H1 (cell line): Measurements from ENCODE around the gene TMEM174. TPM values are rescaled to one million over a fixed set of nuclear protein-coding genes. Genes with fewer than 3 reads are reported as not detected.

Experiments used
- CTCF ChIA-PET: fragments of 300-600 bp; sonication (Branson Sonifier 250); formaldehyde crosslinking; loops from one replicate; lab custom pipeline; 2021; ENCODE audit not compliant: partially characterized antibody; lab: Charles Lee
- POLR2A ChIA-PET: fragments of 300-600 bp; sonication (Branson Sonifier 250); formaldehyde crosslinking; loops from one replicate; lab custom pipeline; 2021; ENCODE audit warnings: inconsistent platforms; ENCODE audit not compliant: partially characterized antibody; lab: Charles Lee
- DNase-seq, 2 experiments: peaks; one replicate each; pipeline versions ENCODE4 v3.0.0 to v3.0.0-alpha.2; 2010 to 2022; ENCODE audit warnings: low spot score in 2 of 2, low read depth in 1 of 2, mixed read lengths in 1 of 2
- FAIRE-seq: peaks from 2 replicates; lab custom pipeline; 2011; peaks lifted over from hg19 to GRCh38; lab: Jason Lieb, UNC
- H2AFZ ChIP-seq: 2 replicates; pipeline ENCODE4 v1.8.1; 2012; ENCODE audit warnings: low read length, inconsistent platforms
- H2AK5ac ChIP-seq: 2 replicates; pipeline ENCODE4 v1.6.1; 2013; ENCODE audit warnings: low read depth, low read length
- H2BK120ac ChIP-seq: replicated peaks from 2 replicates; pipeline ENCODE3; 2013; ENCODE audit warnings: low read depth, low read length, inconsistent platforms
- H2BK12ac ChIP-seq: 2 replicates; pipeline ENCODE4 v1.6.1; 2013; ENCODE audit warnings: low read depth, low read length
- H2BK15ac ChIP-seq: 2 replicates; pipeline ENCODE4 v1.6.1; 2013; ENCODE audit warnings: low read length
- H2BK20ac ChIP-seq: 2 replicates; pipeline ENCODE4 v1.6.1; 2013; ENCODE audit warnings: low read length
- H2BK5ac ChIP-seq: 2 replicates; pipeline ENCODE4 v1.6.1; 2013; ENCODE audit warnings: low read depth, low read length
- H3K14ac ChIP-seq: 2 replicates; pipeline ENCODE4 v1.6.1; 2013; ENCODE audit warnings: inconsistent platforms; ENCODE audit not compliant: insufficient read length
- H3K18ac ChIP-seq: 2 replicates; pipeline ENCODE4 v1.6.1; 2013; ENCODE audit warnings: low read length; ENCODE audit errors: extremely low read depth
- H3K23ac ChIP-seq: 2 replicates; pipeline ENCODE4 v1.6.1; 2013; ENCODE audit warnings: inconsistent platforms; ENCODE audit not compliant: insufficient read length
- H3K23me2 ChIP-seq: 2 replicates; pipeline ENCODE4 v1.6.1; 2013; ENCODE audit warnings: low read depth, low read length
- H3K27ac ChIP-seq: 2 replicates; pipeline ENCODE4 v1.6.1; 2011; ENCODE audit warnings: low read depth, low read length, inconsistent platforms
- H3K27me3 ChIP-seq, 4 experiments: replicated peaks in 1 of 4; 1 replicate in 1 of 4; 2 replicates in 3 of 4; pipeline versions ENCODE4 v1.6.1 to v1.8.1; 2011 to 2013; ENCODE audit warnings: low read length in 3 of 4, mild to moderate bottlenecking in 3 of 4, inconsistent platforms in 2 of 4, mixed read lengths in 2 of 4, moderate library complexity in 1 of 4; ENCODE audit not compliant: control insufficient read depth in 3 of 4, insufficient read depth in 3 of 4; ENCODE audit errors: extremely low read depth in 1 of 4
- H3K36me3 ChIP-seq, 4 experiments: 2 replicates each; pipeline versions ENCODE4 v1.6.1 to v1.8.1; 2011 to 2013; ENCODE audit warnings: mild to moderate bottlenecking in 4 of 4, low read length in 3 of 4, moderate library complexity in 2 of 4, control low read depth in 1 of 4, inconsistent platforms in 1 of 4; ENCODE audit not compliant: insufficient read depth in 4 of 4, control insufficient read depth in 2 of 4
- H3K4ac ChIP-seq: replicated peaks from 2 replicates; pipeline ENCODE3; 2013; ENCODE audit warnings: low read length, low read depth, mixed read lengths, inconsistent platforms; ENCODE audit not compliant: insufficient read length
- H3K4me1 ChIP-seq, 4 experiments: replicated peaks in 1 of 4; 1 replicate in 1 of 4; 2 replicates in 3 of 4; pipeline versions ENCODE4 v1.6.1 to v1.8.1; 2011 to 2013; ENCODE audit warnings: low read length in 3 of 4, inconsistent platforms in 2 of 4, mixed read lengths in 1 of 4; ENCODE audit not compliant: insufficient read depth in 4 of 4, control insufficient read depth in 3 of 4
- H3K4me2 ChIP-seq, 2 experiments: 2 replicates each; pipeline versions ENCODE4 v1.6.1 to v1.8.1; 2011 to 2013; ENCODE audit warnings: low read depth in 2 of 2, low read length in 2 of 2, control low read depth in 1 of 2, inconsistent platforms in 1 of 2, mild to moderate bottlenecking in 1 of 2; ENCODE audit not compliant: insufficient read depth in 1 of 2
- H3K4me3 ChIP-seq, 4 experiments: fragments of 200-600, 300-600 bp in 1 of 4; sonication (generic), shearing (Covaris generic), sonication (Bioruptor Twin) in 1 of 4; 2 replicates each; pipeline versions ENCODE4 v1.5.1 to v1.8.1; 2011 to 2016; ENCODE audit warnings: low read length in 4 of 4, low read depth in 3 of 4, control low read depth in 2 of 4, inconsistent platforms in 2 of 4, mild to moderate bottlenecking in 2 of 4, mixed read lengths in 1 of 4, moderate library complexity in 1 of 4; ENCODE audit not compliant: insufficient read depth in 2 of 4; ENCODE audit errors: extremely low read depth in 1 of 4
- H3K56ac ChIP-seq: replicated peaks from 2 replicates; pipeline ENCODE3; 2013; ENCODE audit warnings: low read depth, mild to moderate bottlenecking, mixed read lengths, low read length, inconsistent platforms; ENCODE audit not compliant: insufficient read length
- H3K79me1 ChIP-seq: 2 replicates; pipeline ENCODE4 v1.6.1; 2013; ENCODE audit warnings: low read depth, low read length, control low read depth
- H3K79me2 ChIP-seq, 2 experiments: 2 replicates each; pipeline versions ENCODE4 v1.6.1 to v1.8.1; 2012 to 2013; ENCODE audit warnings: low read length in 2 of 2, mild to moderate bottlenecking in 2 of 2, inconsistent platforms in 1 of 2; ENCODE audit not compliant: insufficient read depth in 2 of 2, control insufficient read depth in 1 of 2
- H3K9ac ChIP-seq, 4 experiments: replicated peaks in 1 of 4; 1 replicate in 1 of 4; 2 replicates in 3 of 4; pipeline versions ENCODE4 v1.6.1 to v1.8.1; 2011 to 2013; ENCODE audit warnings: low read depth in 3 of 4, low read length in 3 of 4, control low read depth in 2 of 4, mild to moderate bottlenecking in 2 of 4, moderate library complexity in 2 of 4, inconsistent platforms in 1 of 4; ENCODE audit errors: extremely low read depth in 1 of 4
- H3K9me3 ChIP-seq, 2 experiments: 2 replicates each; pipeline versions ENCODE4 v1.6.1 to v1.8.1; 2012 to 2013; ENCODE audit warnings: mild to moderate bottlenecking in 2 of 2, moderate library complexity in 2 of 2, control low read depth in 1 of 2, inconsistent platforms in 1 of 2, low read depth in 1 of 2, low read length in 1 of 2, mixed read lengths in 1 of 2; ENCODE audit not compliant: insufficient read depth in 2 of 2
- H4K20me1 ChIP-seq, 2 experiments: replicated peaks in 1 of 2; 2 replicates each; pipeline versions ENCODE3 to v1.8.1; 2011 to 2013; ENCODE audit warnings: inconsistent platforms in 2 of 2, low read length in 2 of 2, mild to moderate bottlenecking in 1 of 2; ENCODE audit not compliant: insufficient read depth in 2 of 2, control insufficient read depth in 1 of 2
- H4K5ac ChIP-seq: 2 replicates; pipeline ENCODE4 v1.6.1; 2013; ENCODE audit warnings: low read length, low read depth, mixed read lengths, inconsistent platforms; ENCODE audit not compliant: insufficient read length
- H4K8ac ChIP-seq: 2 replicates; pipeline ENCODE4 v1.8.0; 2013; ENCODE audit warnings: mild to moderate bottlenecking, moderate library complexity, low read length, inconsistent platforms; ENCODE audit not compliant: insufficient read depth; ENCODE audit errors: extremely low read depth
- H4K91ac ChIP-seq: replicated peaks from 2 replicates; pipeline ENCODE3; 2013; ENCODE audit warnings: low read length, mixed read lengths, inconsistent platforms; ENCODE audit not compliant: insufficient read length
- CTBP2 ChIP-seq: IDR thresholded peaks from 2 replicates; pipeline ENCODE4 v1.7.0; 2011; ENCODE audit warnings: borderline replicate concordance, mild to moderate bottlenecking, moderate library complexity, mixed read lengths, low read length; ENCODE audit not compliant: insufficient read depth, insufficient read length
- CTCF ChIP-seq, 3 experiments: IDR thresholded peaks; 1 replicate in 2 of 3; 2 replicates in 1 of 3; pipeline versions ENCODE4 v1.5.1 to v1.6.1; 2011; ENCODE audit warnings: low read length in 3 of 3, mild to moderate bottlenecking in 3 of 3, inconsistent platforms in 2 of 3, low read depth in 1 of 3, moderate library complexity in 1 of 3; ENCODE audit not compliant: insufficient read depth in 1 of 3; ENCODE audit errors: control extremely low read depth in 1 of 3
- EP300 ChIP-seq, 2 experiments: IDR thresholded peaks; 1 replicate in 1 of 2; 2 replicates in 1 of 2; pipeline ENCODE4 v1.6.1; 2011 to 2012; ENCODE audit warnings: low read depth in 2 of 2, low read length in 2 of 2, mild to moderate bottlenecking in 2 of 2, borderline replicate concordance in 1 of 2, inconsistent platforms in 1 of 2, moderate library complexity in 1 of 2
- GABPA ChIP-seq: IDR thresholded peaks from 2 replicates; pipeline ENCODE4 v1.6.1; 2011; ENCODE audit warnings: mild to moderate bottlenecking, low read length, moderate library complexity, borderline replicate concordance; ENCODE audit not compliant: insufficient read depth
- GTF2F1 ChIP-seq: IDR thresholded peaks from 2 replicates; pipeline ENCODE4 v1.6.1; 2012; ENCODE audit warnings: low read depth, low read length, improper control_type of control experiment, borderline replicate concordance
- KDM4A ChIP-seq: IDR thresholded peaks from one replicate; pipeline ENCODE4 v1.7.1; 2012; ENCODE audit warnings: low read depth, mild to moderate bottlenecking, moderate library complexity, low read length, inconsistent platforms; ENCODE audit not compliant: severe bottlenecking
- PHF8 ChIP-seq: fragments of 200-600 bp; sonication (generic); conservative IDR thresholded peaks from 2 replicates; pipeline ENCODE4 v1.7.1; 2012; ENCODE audit warnings: low read depth, mild to moderate bottlenecking, inconsistent platforms, low read length, moderate library complexity
- SP4 ChIP-seq: IDR thresholded peaks from 2 replicates; pipeline ENCODE4 v1.6.1; 2012; ENCODE audit warnings: low read length, inconsistent platforms
- TBP ChIP-seq: IDR thresholded peaks from 2 replicates; pipeline ENCODE4 v1.6.1; 2011; ENCODE audit warnings: low read depth, low read length, improper control_type of control experiment
- ZNF274 ChIP-seq: IDR thresholded peaks from 2 replicates; pipeline ENCODE4 v1.7.0; 2012; ENCODE audit warnings: low read length, borderline replicate concordance; ENCODE audit errors: extremely low read depth
- WGBS, 2 experiments: shearing (Covaris generic) in 1 of 2; methylation state at CpG; one replicate each; pipeline versions ENCODE4 v1.1.6 to v1.1.7; 2013 to 2015; ENCODE audit warnings: low lambda C conversion rate in 2 of 2, mixed read lengths in 2 of 2, inconsistent platforms in 1 of 2, low coverage in 1 of 2, missing lambda C conversion rate in 1 of 2; ENCODE audit not compliant: insufficient replicate concordance in 2 of 2, insufficient coverage in 1 of 2, insufficient read length in 1 of 2; ENCODE audit errors: extremely low coverage in 1 of 2, missing lambda C conversion rate in 1 of 2; 5-methylcytosine and 5-hydroxymethylcytosine counted together
- polyA plus RNA-seq, 7 experiments: library from polyadenylated mRNA; depleted of rRNA in 3 of 7; stranded (reverse) in 5 of 7; unstranded in 2 of 7; fragments of >200 nt in 5 of 7; fragments of 200-250 nt in 2 of 7; gene quantifications; 1 replicate in 5 of 7; 2 replicates in 1 of 7; 4 replicates in 1 of 7; pipeline versions ENCODE4 v1.2.1 to v1.2.3, GENCODE V29; 2011 to 2013; ENCODE audit warnings: missing spikeins in 2 of 7, mixed read lengths in 2 of 7
- total RNA-seq: library from RNA; stranded (reverse); fragmentation: NEBNext Ultra II Directional; extraction: Animal tissue kit (Norgen Biotek cat#: 25700); gene quantifications from 2 replicates; pipeline ENCODE4 v1.2.1, GENCODE V29; 2021

Gene TMEM174
- total and polyA plus RNA-seq, 2 of the 8 experiments (the other 6 are each of a cell fraction or from before 2014, with no cell fraction given), result not detected

GRCh38 chr5:73214306-73214705 is 41.3 kb downstream of the TMEM174 start:
- Histone ChIP-seq H3K14ac (no peak overlapping the region), H3K27me3 (peaks cover 15 to 42% (median 38%) of the 10 kb centered on the region in 4 experiments), H2AFZ (no peak overlapping the region), H2BK15ac (no peak overlapping the region), H3K9me3 (no peaks in the 10 kb centered on the region), H3K4ac (no peak overlapping the region), H3K79me1 (no peaks in the 10 kb centered on the region), H3K23me2 (peaks cover 7% of the 10 kb centered on the region), H3K23ac (no peak overlapping the region), H2BK120ac (no peak overlapping the region), H3K27ac (no peak overlapping the region), H4K20me1 (no peaks in the 10 kb centered on the region), H3K18ac (no peak overlapping the region), H2BK12ac (no peak overlapping the region), H4K91ac (no peak overlapping the region), H3K36me3 (no peaks in the 10 kb centered on the region), H3K4me3 (no peak overlapping the region; a peak in 1 of 8 replicates), H3K79me2 (no peaks in the 10 kb centered on the region), H2BK5ac (no peak overlapping the region), H3K4me1 (peaks cover 5 to 26% (median 9%) of the 10 kb centered on the region in 4 experiments), H3K9ac (no peak overlapping the region), H3K56ac (no peak overlapping the region), H2AK5ac (no peak overlapping the region), H4K8ac (no peak overlapping the region), H3K4me2 (peak overlapping the region in 1 of 2 experiments; percentile 26; a peak in 1 of 4 replicates), H2BK20ac (no peak overlapping the region), H4K5ac (no peak overlapping the region)
- FAIRE-seq (no peak), DNase-seq (peak in 1 of 2 experiments; percentile 31)
- ChIA-PET CTCF (interaction anchor here (0.8 to 5.7 kb wide), 7 partner anchors 10 to 250 kb away, joined by 3 to 68 read pairs (median 12); partner anchors contain the start of genes FOXD1 and TMEM174), POLR2A (no interaction called here)
- WGBS, 2 experiments, result 45% methylated on average over 4 of the region's 4 CpGs; no CpG with 5 or more reads in 1 of the 2 experiments
- TF ChIP-seq GTF2F1 (no peak), CTCF (IDR thresholded peaks at IDR 0.05; ENCODE audit: control extremely low read depth in 1 of 3, insufficient read depth in 1 of 3, low read depth in 1 of 3, low read length in 3 of 3) (no peak), EP300 (IDR thresholded peaks at IDR 0.05; ENCODE audit: borderline replicate concordance in 1 of 2, low read depth in 2 of 2, low read length in 2 of 2) (no peak), PHF8 (no peak), KDM4A (no peak), ZNF274 (no peak), SP4 (no peak), TBP (no peak), GABPA (no peak), CTBP2 (no peak)
